Measurements from ENCODE around the gene SPI1. TPM values are rescaled to one million over a fixed set of nuclear protein-coding genes. Genes with fewer than 3 reads are reported as not detected.
A peak's percentile ranks its signal among the peaks of the same experiment; 100 is the strongest.

The SPI1 gene
- total RNA-seq, 2 donors from 2014 or later = 7.5 to 23.1 TPM

DNA sequence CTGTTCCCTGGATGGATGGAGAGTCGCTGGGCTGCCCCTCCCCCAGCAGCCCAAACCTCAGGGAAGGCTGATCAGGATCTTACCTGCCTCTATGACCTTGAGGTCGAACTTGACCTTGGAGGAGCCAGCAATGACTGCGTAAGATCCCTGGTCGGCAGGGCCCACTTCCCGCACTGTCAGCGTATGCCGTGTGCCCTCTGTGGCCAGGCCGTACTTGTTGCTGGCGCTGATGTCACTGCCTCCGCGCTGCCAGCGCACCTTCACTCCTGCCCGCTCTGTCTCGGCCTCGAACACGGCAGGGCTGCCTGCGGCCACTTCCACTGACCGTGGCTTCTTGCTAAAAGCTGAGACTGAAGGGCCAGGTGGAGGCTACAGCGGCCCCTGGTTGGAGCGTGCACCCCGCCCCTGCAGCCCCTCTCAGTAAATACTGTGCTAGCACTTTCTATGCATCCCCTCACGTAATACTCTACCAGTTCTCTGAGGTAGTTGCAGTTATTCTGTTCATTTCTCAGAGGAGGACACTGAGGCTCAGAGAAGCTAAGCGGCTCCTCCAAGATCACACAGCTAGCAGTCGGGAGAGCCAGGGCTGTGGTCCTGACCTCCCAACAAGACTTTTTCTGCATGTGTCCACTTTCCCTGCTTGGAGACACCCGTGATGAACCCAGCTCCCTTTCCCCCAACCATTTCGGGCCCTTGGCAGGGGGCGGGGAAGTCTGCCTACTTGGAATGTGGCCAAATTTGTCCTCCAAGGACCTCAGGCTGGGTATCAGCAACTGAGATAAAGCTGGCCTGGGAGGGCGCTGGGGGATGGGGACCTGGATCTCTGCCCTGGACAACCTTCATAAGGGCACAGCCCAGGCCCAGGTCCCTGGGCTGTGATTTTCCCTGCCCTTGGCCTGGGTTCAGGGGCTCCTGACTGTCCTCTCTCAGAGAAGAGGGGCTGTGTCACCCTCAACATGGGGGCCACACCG is 26.9 kb downstream of the SPI1 start:
- Histone ChIP-seq H3K27me3 (no peaks in the 10 kb centered on the region), H3K9me3 (no peaks in the 10 kb centered on the region), H3K36me3 (peaks cover 49% of the 10 kb centered on the region), H3K27ac (peak overlapping the region; percentile 88 to 98), H3K4me1 (peaks cover 0 to 30% of the 10 kb centered on the region in 2 donors), H3K4me3 (peak overlapping the region; percentile 59 to 61)
- TF ChIP-seq, protein P1, sequence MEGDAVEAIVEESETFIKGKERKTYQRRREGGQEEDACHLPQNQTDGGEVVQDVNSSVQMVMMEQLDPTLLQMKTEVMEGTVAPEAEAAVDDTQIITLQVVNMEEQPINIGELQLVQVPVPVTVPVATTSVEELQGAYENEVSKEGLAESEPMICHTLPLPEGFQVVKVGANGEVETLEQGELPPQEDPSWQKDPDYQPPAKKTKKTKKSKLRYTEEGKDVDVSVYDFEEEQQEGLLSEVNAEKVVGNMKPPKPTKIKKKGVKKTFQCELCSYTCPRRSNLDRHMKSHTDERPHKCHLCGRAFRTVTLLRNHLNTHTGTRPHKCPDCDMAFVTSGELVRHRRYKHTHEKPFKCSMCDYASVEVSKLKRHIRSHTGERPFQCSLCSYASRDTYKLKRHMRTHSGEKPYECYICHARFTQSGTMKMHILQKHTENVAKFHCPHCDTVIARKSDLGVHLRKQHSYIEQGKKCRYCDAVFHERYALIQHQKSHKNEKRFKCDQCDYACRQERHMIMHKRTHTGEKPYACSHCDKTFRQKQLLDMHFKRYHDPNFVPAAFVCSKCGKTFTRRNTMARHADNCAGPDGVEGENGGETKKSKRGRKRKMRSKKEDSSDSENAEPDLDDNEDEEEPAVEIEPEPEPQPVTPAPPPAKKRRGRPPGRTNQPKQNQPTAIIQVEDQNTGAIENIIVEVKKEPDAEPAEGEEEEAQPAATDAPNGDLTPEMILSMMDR (IDR thresholded peaks at IDR 0.05) = no peak
- DNase-seq (ENCODE audit: low spot score) = no peak

DNA sequence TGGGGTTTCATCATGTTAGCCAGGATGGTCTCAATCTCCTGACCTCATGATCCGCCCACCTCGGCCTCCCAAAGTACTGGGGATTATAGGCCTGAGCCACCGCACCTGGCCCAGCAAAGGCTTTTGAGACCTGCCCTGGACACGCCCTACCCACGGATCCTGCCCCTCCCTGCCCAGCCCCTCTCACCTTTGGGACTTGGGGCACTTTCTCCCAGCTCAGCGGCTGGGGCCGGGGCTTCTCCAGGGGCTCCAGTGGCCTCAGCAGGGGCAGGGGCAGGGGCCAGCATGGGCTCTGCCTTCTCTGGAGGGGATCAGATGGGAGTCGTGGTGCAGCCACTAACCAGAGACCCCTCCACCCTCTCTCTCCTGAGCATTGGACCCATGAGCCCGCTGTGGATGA is 28.0 kb downstream of the SPI1 start:
- H3K4me3 ChIP-seq = peak overlapping the region; percentile 59 to 61
- DNase-seq (ENCODE audit: low spot score) = no peak
- no peaks in the 10 kb centered on the region for H3K9me3 ChIP-seq
- H3K36me3 ChIP-seq = peaks cover 60% of the 10 kb centered on the region
- H3K27ac ChIP-seq = peak overlapping the region; percentile 88 to 98
- no peaks in the 10 kb centered on the region for H3K27me3 ChIP-seq
- TF ChIP-seq, protein P1 (IDR thresholded peaks at IDR 0.05) = no peak
- H3K4me1 ChIP-seq = peaks cover 0 to 25% of the 10 kb centered on the region in 2 donors

- Histone ChIP-seq H3K36me3 (peaks cover 67% of the 10 kb centered on the region), H3K9me3 (no peaks in the 10 kb centered on the region), H3K27ac (peak overlapping the region; percentile 88 to 98), H3K27me3 (no peaks in the 10 kb centered on the region), H3K4me1 (peaks cover 0 to 20% of the 10 kb centered on the region in 2 donors), H3K4me3 (peak overlapping the region; percentile 59 to 61)
- TF ChIP-seq, protein P1 (IDR thresholded peaks at IDR 0.05) = no peak
- no peak for DNase-seq (ENCODE audit: low spot score)
Observed at GRCh38 chr11:47349521-47350095, 28.7 kb downstream of the SPI1 start.

DNA sequence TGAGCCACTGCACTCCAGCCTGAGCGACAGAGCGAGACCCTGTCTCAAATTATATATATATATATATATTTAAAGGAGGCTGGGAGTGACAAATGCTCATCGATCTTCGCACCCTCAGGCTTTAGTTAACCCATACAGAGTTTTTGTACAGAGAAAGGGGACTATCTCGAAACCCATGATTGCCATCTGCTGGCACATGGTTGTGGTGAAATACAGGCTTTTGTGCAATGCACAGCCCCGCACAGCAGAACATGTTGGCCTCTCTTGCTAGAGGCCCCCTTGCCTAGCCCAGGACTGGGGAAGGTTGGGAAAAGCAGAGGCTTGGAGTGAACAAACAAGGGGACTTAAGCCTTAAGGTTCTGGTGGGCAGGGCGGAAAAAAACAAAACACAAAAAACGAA is 29.5 kb downstream of the SPI1 start:
- no peaks in the 10 kb centered on the region for H3K9me3 ChIP-seq
- H3K27me3 ChIP-seq = no peaks in the 10 kb centered on the region
- TF ChIP-seq, protein P1 (IDR thresholded peaks at IDR 0.05) = no peak
- peaks cover 0 to 17% of the 10 kb centered on the region in 2 donors for H3K4me1 ChIP-seq
- peaks cover 75% of the 10 kb centered on the region for H3K36me3 ChIP-seq
- peak overlapping the region; percentile 88 to 98 for H3K27ac ChIP-seq
- peak overlapping the region in 1 of 2 donors; percentile 61 for H3K4me3 ChIP-seq
- DNase-seq (ENCODE audit: low spot score) = no peak

DNA sequence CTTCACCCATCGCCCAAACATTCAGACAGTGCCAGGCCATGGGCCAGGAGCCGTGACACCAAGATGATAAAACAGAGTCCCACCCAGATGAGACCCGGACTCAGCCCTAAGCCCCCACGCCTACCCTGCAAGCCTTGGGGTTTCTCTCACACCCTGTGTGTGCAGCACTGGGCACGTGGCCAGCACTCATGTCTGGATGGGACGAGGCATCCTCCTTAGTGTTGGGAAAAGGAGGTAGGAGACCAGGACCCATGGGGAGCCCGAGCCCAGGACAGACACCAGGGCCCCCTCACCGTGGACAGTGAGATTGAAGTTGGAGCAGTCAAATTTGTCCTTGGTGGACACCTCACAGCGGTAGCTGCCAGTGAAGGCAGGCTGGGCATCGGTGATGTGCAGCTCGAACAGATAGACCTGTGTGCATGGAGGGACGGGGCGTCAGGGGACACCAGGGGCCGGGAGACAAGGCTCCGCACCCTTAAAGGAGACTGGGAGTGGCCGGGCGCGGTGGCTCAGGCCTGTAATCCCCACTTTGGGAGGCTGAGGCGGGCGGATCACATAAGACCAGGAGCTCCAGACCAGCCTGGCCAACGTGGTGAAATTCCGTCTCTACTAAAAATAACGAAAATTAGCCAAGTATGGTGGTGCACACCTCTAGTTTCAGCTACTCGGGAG is 30.1 kb downstream of the SPI1 start:
- peaks cover 0 to 17% of the 10 kb centered on the region in 2 donors for H3K4me1 ChIP-seq
- H3K36me3 ChIP-seq = peaks cover 80% of the 10 kb centered on the region
- TF ChIP-seq, protein P1 (IDR thresholded peaks at IDR 0.05) = no peak

More for the DNA sequence above, 30.1 kb downstream of the SPI1 start:
- Histone ChIP-seq H3K27me3 (no peaks in the 10 kb centered on the region), H3K27ac (peak overlapping the region; percentile 4 to 43), H3K4me3 (peak overlapping the region in 1 of 2 donors; percentile 61), H3K9me3 (no peaks in the 10 kb centered on the region)
- DNase-seq (ENCODE audit: low spot score) = no peak
